SKM-1 (cell line): ENCODE results near the gene SPATA17.
"Not testable (repeated sequence)": the region's sequence is repeated elsewhere in the genome, so short reads cannot be mapped to it uniquely, and the experiment has no call there.

Source experiments
- DNase-seq: peaks from one replicate; lab custom pipeline; 2025; ENCODE audit not compliant: unreplicated experiment; lab: John Stamatoyannopoulos, UW

Gene SPATA17, protein sequence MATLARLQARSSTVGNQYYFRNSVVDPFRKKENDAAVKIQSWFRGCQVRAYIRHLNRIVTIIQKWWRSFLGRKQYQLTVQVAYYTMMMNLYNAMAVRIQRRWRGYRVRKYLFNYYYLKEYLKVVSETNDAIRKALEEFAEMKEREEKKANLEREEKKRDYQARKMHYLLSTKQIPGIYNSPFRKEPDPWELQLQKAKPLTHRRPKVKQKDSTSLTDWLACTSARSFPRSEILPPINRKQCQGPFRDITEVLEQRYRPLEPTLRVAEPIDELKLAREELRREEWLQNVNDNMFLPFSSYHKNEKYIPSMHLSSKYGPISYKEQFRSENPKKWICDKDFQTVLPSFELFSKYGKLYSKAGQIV

DNA sequence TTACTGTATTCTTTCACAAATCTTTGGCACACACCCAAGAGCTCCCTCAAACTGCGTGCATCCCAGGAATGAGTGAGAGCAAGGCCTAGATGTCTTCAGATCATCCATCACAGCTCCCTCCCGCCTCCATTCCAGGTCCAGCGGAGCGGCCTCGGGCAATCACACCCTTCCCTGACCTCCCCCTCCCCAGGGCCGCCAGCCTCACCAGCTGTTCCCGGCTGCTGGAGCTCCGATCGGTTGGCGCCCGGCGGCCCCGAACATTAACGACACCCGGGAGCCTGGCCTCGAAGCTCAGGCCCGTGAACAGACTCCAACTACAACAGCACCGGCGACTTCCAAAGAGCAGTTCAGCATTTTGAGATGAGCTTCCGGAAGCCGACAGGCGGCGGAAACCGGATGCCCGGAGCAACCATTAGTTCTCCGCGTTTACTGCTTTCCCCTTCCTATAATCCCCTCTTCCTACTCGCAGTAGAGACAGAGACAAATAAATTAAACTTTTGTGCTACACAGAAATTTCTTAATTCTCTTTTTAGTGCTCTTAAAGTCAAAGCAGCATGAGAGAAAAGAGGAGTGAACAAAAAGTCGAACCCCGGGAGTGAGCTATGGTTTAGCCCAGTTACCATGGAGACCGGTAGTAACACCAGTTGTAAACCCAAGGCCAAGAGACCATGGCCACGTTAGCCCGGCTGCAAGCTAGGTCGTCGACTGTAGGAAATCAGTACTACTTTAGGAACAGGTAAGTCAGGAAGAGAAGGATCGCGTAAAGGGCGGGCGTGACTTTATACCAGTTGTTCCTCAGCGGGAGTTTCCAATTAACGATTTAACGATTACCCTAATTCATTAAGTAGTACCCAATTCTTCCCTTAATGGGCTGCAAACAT is at the start of gene SPATA17, which contains the start of gene GPATCH2:
TSS of gene SPATA17 (plus strand) at position 634 of the 881 bp plus-strand sequence. CDS start at position 669, 35 bp downstream.
TSS of gene GPATCH2 (minus strand) at position 380 of the 881 bp plus-strand sequence. CDS start at position 261, 119 bp downstream.
- DNase-seq = peak; percentile 99

DNA sequence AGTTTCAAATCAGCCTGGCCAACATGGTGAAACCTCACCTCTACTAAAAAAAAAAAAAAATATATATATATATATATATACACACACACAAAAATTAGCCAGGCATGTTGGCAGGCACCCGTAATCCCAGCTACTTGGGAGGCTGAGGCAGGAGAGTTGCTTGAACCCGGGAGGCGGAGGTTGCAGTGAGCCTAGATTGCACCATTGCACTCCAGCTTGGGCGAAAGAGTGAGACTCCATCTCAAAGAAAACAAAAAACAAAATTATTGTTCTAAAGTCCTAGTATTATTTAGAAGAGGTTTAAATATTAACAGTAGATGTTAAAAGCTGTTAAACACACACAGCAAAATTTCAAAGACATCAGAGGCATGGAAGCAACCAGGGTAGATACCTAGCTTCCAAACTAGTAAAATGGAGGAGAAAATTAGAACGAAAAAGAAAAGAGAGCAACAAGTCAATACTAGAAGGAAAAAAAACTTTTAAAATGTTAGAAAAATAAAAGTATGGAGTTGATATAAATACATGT is 46.8 kb upstream of the SPATA17 start:
- not testable (repeated sequence) for DNase-seq

DNA sequence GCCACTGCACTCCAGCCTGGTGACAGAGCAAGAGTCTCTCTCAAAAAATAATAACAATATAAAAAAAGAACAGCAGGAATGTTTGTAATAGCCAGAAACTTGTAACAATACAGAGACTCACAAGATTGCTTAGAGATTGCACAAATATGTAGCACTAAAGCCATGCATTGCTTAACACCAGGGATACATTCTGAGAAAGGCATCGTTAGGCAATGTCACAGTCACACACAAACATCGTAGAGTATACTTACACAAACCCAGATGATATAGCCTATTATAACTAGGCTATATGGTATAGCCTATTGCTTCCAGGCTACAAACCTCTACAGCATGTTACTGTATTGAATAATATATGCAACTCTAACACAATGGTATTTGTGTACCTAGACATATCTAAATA is 45.6 kb upstream of the SPATA17 start:
- DNase-seq = no peak

DNA sequence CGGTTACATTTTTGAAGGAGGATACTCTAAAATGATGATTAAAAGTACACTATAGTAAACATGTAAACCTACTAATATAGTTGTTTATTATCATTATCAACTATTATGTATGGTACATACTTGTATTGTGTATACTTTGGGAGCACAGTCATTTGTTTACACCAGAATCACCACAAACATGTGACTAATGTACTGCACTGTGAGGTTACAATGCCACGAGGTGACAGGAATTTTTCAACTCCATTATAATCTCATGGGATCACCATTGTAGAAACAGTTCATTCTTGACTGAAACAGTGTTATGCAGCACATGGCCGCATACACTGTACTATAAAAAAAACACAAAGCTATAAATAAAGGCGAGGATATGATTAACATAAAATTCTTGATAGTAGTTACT is 44.6 kb upstream of the SPATA17 start:
- no peak for DNase-seq

DNA sequence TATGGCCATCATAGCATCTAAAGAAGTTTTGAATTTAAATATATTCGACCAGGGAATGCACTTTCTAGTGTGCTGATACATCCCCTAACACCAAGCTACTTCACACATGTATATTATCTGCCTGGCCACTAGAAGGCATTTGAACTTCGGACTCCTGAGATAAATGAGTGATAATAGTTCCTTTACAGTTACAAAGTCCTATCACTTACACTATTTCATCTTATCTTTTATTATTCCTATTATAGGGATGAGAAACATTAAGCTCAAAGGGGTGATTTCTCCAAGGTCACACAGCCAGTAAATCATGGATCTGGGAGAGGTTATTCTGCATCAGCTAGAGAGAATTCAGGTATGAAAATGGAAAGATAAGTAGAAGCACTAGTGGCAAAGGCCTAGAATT is 40.5 kb upstream of the SPATA17 start:
- DNase-seq = no peak

DNA sequence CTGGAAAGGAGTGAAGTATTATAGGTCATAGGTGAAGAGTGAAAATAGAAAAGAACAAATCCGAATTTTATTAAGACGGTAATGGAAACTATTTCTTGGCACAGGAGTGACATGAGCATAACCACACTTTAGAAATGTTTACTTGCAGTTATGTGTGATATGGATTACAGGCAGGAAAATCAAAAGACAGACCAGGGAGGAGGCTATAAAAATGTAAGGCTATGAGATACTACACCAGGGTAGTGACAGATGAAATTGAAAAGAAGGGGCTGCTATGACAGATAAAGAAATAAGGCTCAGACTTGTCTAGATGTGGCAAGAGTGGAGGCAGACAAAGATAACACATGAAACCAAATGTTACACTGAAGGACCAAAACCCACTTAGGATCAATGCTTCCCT is 32.0 kb upstream of the SPATA17 start:
- no peak for DNase-seq

DNA sequence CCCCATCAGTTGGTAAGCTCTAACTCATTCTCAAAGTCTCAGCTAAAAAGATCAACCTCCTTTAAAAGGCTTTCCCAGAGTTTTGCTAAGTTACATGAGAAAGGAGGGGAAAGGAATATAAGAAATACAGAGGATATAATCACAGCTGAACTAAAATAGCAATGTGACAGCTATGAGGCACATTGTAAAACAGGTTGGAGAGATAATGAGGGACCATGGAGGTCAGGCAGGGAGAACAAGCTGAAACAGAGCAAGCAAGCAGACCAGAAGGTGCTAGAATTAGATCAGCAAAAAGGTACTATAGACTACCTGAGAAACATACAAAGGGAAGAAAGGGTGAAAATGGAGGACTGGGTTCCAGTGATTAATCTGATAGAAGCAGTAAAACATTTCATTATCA is 28.8 kb upstream of the SPATA17 start:
- no peak for DNase-seq

DNA sequence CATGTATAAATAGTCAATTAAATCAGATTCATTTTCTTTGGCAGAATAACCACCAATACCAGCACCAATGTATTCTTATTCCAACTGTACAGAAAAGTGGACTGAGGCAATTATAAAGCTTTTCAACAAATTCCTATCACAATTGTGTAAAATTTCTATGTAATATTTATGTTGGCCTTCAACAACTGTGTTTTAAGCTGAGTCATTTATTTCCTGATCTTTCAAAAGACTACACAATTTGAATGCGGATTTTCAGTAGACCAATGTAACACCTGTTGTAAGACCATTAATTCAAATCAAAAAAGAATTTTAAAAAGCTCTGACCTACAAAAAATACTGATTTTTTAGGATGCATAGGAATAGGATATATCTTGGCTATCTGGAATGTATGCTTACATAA is 25.8 kb upstream of the SPATA17 start:
- no peak for DNase-seq

DNA sequence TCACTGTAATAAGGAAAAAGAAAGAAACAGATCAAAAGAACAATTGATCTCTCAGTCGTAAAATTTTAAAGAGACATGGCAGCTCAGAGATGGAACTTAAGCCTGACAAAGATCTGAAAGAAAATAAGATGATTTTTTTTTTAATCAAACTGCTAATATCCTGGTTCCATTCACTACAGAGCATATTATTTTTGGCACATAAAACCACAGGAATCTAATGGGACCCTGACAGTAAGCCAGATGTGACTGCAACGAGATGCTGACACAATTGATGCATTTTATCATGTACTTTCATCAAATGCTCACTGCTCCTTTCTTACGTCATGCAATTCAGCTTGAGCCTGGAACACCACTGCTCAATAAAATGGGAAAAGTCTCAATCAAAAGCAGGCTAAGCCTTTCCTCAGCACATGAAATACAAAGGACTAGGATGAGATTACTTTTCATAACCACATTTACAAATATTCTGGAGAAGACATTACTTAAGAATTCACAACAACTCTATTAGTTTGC is 16.9 kb upstream of the SPATA17 start:
- DNase-seq = no peak

DNA sequence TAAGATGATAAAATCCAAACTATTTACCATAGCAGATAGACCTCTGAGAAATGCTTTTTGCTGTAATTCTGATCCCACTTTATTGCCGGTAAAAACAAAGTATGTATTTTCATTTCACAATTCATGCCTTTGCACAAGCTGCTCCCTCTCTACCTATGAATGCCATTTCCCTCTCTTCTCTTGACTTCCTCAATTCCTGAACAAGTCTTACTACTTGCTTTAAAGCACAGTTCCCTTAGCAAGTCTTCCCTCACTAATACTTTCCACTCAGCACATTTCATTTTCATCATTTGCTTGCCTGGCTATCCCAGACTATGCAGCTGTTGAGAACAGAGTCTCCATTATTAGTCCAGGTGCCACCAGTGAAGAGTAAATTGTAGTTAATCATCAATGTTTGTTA is 14.0 kb upstream of the SPATA17 start:
- DNase-seq = peak; percentile 43

DNA sequence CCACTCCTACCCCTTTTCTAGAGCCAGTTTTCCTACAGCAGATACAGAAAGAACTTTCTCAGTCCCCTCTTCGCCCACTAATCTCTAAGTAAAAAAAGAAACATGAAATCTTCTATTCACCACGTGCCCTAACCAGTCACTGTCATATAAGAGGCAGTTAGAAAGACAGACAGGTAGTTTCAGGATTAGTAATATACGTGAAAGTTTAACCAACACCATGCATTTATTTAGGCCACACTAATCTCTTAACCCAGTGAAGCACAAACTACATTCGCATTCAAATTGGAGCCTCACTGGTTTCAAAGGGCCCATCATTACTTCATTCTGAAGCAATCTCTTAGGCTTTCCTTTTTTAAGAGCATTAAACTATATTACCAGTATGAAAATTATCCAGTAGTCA is 10.3 kb upstream of the SPATA17 start:
- DNase-seq = no peak

DNA sequence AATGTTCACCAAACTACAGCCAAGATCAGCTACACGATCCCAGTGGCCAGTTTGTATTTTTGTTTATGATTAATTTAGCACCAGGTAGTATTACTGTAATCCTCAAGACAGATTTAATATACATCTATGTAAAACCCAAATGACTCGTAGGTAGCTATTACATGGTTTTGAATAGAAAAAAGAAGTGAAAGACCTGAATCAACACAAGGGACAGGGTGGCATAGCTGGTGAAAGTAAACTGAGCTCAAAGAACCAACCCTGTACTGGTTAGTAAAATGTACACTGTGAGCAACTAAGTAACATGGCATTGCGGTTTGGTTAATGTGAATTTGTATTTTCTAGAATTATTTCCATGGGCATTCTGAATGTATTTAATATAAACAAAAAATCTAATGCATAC is 9.1 kb upstream of the SPATA17 start:
- DNase-seq = no peak

DNA sequence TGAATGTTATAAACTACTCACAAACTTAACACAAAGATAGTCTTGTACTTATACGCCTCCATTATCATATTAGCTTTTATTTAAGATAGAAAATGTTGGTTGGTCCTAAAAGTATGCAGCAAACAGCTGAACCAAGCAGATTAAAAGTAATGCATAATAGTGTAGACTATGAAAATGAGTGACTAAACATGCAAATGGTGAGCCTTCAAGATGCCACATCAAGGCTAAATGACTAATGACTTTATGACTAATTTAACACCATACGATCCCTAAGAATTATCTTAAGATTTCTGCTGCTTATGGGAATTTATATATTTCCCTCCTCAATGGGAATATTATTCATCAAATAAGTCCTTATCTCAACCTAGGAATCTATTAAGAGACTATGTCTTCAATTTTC is 4.8 kb upstream of the SPATA17 start:
- no peak for DNase-seq

DNA sequence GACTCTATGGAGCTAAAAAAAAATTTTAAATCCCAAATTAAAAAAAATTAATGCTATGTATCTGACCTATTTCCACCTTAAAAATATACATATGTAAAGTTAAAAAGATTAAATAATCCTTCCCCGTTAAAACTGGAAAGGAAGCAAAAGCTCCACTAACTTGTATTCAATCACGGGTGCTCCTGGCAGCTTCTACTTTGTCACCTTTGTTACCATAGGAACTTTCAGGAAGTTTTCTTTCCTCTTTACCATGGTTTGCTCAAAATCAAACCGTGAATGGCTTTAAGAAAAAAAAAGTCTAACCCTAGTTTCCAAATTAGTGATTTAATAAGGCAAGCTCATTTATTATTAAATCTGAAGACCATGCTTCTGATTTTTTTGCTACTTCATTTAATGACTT is 3.7 kb upstream of the SPATA17 start:
- no peak for DNase-seq

DNA sequence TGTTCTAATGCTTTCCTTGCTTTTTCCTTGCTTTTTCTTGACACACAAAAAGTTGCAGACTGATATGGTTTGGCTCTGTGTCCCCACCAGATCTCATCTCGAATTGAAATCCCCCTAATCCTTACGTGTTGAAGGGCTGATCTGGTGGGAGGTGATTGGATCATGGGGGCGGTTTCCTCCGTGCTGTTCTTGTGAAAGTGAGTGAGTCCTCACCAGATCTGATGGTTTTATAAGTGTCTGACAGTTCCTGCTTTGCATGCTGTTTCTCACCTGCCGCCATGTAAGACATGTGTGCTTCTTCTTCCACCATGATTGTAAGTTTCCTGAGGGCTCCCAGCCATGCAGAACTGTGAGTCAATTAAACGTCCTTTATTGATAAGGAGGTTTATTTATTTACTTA is 11.3 kb downstream of the SPATA17 start:
- no peak for DNase-seq

DNA sequence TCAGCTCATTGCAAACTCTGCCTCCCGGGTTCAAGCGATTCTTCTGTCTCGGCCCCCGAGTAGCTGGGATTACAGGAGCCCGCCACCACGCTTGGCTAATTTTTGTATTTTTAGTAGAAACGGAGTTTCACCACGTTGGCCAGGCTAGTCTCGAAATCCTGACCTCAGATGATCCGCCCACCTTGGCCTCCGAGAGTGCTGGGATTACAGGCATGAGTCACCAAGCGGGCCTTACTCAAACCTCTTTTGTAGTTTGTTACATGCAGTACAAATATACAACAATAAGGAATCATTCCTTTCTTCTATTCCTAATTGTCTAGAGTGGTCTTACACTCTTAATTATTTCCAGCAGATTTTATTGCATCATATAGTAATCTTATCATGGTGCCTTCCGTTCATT is 16.6 kb downstream of the SPATA17 start:
- no peak for DNase-seq

DNA sequence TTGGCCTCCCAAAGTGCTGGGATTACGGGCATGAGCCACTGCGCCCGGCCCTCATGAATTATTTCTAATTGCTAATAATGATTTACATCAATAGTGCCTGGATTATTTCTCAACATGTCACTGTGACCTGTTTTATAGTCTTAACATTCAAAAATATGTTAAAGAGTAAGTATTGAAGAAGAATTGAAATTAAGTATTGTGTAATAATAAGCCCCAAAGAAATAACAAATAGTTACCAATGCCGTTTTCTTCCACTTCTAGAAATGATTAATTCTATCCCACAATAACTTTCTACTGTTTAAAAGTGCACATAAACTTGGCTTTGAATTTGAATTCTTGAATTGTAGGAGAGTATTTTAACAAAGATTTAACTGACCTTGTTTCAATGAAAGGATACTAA is 19.5 kb downstream of the SPATA17 start:
- DNase-seq = no peak

DNA sequence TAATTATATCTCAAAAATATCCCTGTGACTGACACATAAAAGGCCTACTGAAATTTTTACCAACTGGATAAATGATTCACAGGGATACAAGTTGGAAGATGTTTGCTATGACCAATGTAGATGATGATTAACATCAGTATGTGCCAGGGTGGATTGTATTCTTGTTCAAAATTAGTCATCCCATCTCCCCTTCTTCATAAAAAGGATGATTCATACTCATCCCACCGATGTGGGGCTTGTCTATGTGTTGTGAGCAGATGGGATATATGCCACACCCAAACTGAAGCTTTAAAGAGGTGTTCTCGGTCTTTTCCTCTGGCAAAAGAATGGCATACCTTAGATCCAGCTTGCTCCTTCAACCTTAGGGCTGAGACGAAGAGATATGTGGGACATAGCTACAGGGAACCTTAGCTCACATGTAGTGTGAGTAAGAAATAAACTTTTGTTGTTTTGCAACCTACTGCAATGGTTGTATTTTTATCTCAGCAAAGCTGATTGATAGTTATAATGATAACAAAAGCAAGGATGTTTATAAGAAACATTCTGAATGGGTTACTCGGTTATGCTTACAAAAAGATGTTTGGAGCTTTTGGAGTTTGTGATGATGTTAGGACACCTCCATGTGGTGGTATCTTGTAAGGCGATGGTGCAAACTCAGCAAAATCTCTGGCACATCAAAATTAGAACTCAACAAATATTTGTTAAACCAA is 29.4 kb downstream of the SPATA17 start:
- DNase-seq = no peak

DNA sequence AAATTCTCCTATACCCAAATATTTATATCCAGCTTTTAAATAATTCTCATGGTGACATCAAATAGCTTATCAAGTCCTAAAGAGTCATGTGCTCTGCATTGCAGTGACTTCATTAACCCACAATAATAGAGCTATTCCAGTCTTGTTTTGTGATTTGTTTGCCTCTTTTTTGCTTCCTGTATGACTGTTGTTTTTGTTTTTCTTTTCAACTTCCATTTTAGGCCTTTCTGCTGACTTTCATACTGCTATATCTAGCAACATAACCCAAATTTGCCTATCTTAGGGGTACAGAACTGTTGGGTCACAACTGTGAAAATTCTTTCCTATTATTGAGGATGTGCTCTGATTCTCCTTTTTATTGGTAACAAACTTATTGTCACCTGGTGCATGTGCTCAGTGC is 30.3 kb downstream of the SPATA17 start:
- no peak for DNase-seq

DNA sequence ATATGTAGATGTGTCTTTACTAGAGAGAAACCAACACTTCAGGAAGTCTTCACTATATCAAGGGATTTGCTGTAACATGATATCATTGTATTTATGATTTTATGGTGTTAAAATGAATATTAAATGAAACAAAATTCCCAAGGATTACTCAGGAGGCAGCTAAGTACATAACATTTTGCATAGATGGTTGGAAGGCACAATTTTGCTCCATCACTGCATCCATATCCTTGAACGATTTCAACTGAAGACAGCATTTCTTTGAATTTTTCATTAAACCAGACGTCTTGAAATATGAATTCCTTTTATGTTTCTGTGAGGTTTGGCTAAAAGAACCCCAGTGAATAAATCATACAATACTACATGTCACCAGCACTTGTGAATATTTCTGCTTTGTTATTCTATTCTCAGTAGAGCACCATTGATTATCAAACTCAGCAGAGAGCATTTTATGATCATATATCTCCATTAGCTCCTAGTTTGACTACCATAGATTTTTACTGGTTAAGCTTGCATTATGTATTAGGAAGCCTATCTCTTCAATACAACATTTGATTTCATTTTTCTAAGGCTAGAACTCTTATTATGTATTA is 37.3 kb downstream of the SPATA17 start:
- no peak for DNase-seq

DNA sequence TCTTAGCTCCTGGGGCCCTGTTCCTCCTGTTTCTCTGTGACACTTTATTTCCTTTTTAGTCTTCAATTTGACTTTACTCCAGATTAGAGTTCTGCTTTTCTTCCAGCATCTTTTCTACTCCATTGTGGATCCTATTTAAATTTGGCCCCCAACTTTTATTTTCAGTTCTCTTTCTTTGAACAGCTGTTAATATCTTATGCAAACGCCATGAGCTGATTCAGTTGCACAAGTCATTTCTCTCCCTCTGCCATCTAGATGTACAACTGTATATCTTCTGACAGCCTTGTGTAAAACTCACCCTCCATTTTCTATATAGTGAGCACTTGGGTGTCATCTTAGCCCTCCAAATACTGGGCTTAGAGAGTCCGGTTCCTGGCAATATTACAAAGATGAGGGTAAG is 42.2 kb downstream of the SPATA17 start:
- no peak for DNase-seq
